HepG2 (cell line): ENCODE results near the gene CCR9. TPM values are rescaled to one million over a fixed set of nuclear protein-coding genes. Genes with fewer than 3 reads are reported as not detected.

Experiments
- ATAC-seq: fragments of 200-7000 bp; cut with Tn5 transposase; 3 replicates; pipeline ENCODE4 v1.9.1; 2020; ENCODE audit warnings: mild to moderate bottlenecking, moderate library complexity
- BruUV-seq: library from RNA; stranded (reverse); fragments of 400-500 nt; replicated peaks from 2 replicates; lab custom pipeline; 2021; lab: Mats Ljungman, UMichigan
- CTCF ChIA-PET: fragments of 300-600 bp; formaldehyde crosslinking; extraction: SDS; loops from one replicate; lab custom pipeline; 2021; ENCODE audit warnings: low total read pairs, inconsistent platforms, low intra/inter-chr PET ratio; lab: Yijun Ruan, JAX
- POLR2A ChIA-PET: fragments of 350-600 bp; sonication (Branson Sonifier 250); formaldehyde crosslinking; loops from one replicate; lab custom pipeline; 2020; ENCODE audit warnings: antibody characterized with exemption, inconsistent platforms; lab: Yijun Ruan, JAX
- DNase-seq: peaks from one replicate; pipeline ENCODE4 v3.0.0-alpha.2; 2015; ENCODE audit warnings: low spot score
- FAIRE-seq: peaks from 3 replicates; lab custom pipeline; 2011; peaks lifted over from hg19 to GRCh38; lab: Jason Lieb, UNC
- H2AFZ ChIP-seq: one replicate; pipeline ENCODE4 v1.6.1; 2011; ENCODE audit warnings: low read length, inconsistent platforms
- H3K27ac ChIP-seq: fragments of 300-600 bp; 3 replicates; pipeline ENCODE4 v1.8.0; 2011; ENCODE audit warnings: mixed run types, mild to moderate bottlenecking, mixed read lengths, low read length, inconsistent platforms; ENCODE audit not compliant: insufficient read depth; ENCODE audit errors: extremely low read length
- H3K27me3 ChIP-seq, 2 experiments: fragments of 200-600 bp in 1 of 2; 2 replicates in 1 of 2; 3 replicates in 1 of 2; pipeline versions ENCODE4 v1.6.0 to v1.8.0; 2011; ENCODE audit warnings: low read length in 2 of 2, mild to moderate bottlenecking in 2 of 2, moderate library complexity in 2 of 2, inconsistent platforms in 1 of 2; ENCODE audit not compliant: insufficient read depth in 2 of 2, control insufficient read depth in 1 of 2
- H3K36me3 ChIP-seq, 2 experiments: fragments of 200-600 bp in 1 of 2; replicated peaks in 1 of 2; 2 replicates in 1 of 2; 3 replicates in 1 of 2; pipeline versions ENCODE4 v1.5.1 to v1.8.0; 2011; ENCODE audit warnings: low read length in 2 of 2, inconsistent platforms in 1 of 2; ENCODE audit not compliant: insufficient read depth in 2 of 2, control insufficient read depth in 1 of 2
- H3K4me1 ChIP-seq: 2 replicates; pipeline ENCODE4 v1.5.1; 2012; ENCODE audit warnings: low read length, inconsistent platforms; ENCODE audit not compliant: insufficient read depth
- H3K4me2 ChIP-seq: 2 replicates; pipeline ENCODE4 v1.6.0; 2011; ENCODE audit warnings: low read depth, low read length, inconsistent platforms
- H3K4me3 ChIP-seq, 3 experiments: fragments of 200-600 bp in 1 of 3; sonication (generic), shearing (Covaris generic) in 1 of 3; replicated peaks in 1 of 3; 2 replicates each; pipeline ENCODE4 v1.5.1; 2011 to 2016; ENCODE audit warnings: low read length in 3 of 3, inconsistent platforms in 2 of 3, low read depth in 2 of 3, mild to moderate bottlenecking in 2 of 3, control low read depth in 1 of 3, mixed read lengths in 1 of 3; ENCODE audit not compliant: insufficient read depth in 1 of 3
- H3K79me2 ChIP-seq: one replicate; pipeline ENCODE4 v1.6.1; 2011; ENCODE audit warnings: low read length, inconsistent platforms; ENCODE audit not compliant: insufficient read depth
- H3K9ac ChIP-seq: 2 replicates; pipeline ENCODE4 v1.6.0; 2011; ENCODE audit warnings: mild to moderate bottlenecking, low read depth, low read length, inconsistent platforms; ENCODE audit not compliant: insufficient read depth
- H3K9me3 ChIP-seq: 2 replicates; pipeline ENCODE4 v1.5.1; 2012; ENCODE audit warnings: mild to moderate bottlenecking, low read length
- H4K20me1 ChIP-seq: 2 replicates; pipeline ENCODE4 v1.6.0; 2011; ENCODE audit warnings: inconsistent platforms, mild to moderate bottlenecking, low read length, moderate library complexity; ENCODE audit not compliant: insufficient read depth
- CBFB ChIP-seq: sonication (generic); formaldehyde crosslinking; IDR thresholded peaks from 2 replicates; pipeline ENCODE4 v1.4.0; 2020; ENCODE audit warnings: missing genetic modification reagents
- CHCHD3 ChIP-seq: sonication (generic); formaldehyde crosslinking; IDR thresholded peaks from 2 replicates; pipeline ENCODE4 v1.8.0; 2022; ENCODE audit warnings: mild to moderate bottlenecking, missing genetic modification reagents, moderate library complexity
- FOXO1 ChIP-seq: sonication (generic); formaldehyde crosslinking; IDR thresholded peaks from 2 replicates; pipeline ENCODE4 v1.4.0; 2020; ENCODE audit warnings: missing genetic modification reagents
- GFI1 ChIP-seq: sonication (generic); formaldehyde crosslinking; IDR thresholded peaks from 2 replicates; pipeline ENCODE4 v1.5.0; 2020; ENCODE audit warnings: missing genetic modification reagents, mild to moderate bottlenecking, borderline replicate concordance
- IKZF4 ChIP-seq: sonication (generic); formaldehyde crosslinking; IDR thresholded peaks from 2 replicates; pipeline ENCODE4 v1.5.1; 2020; ENCODE audit warnings: borderline replicate concordance, mild to moderate bottlenecking, low read depth, missing genetic modification reagents; ENCODE audit errors: not compliant biosample characterization
- PLRG1 ChIP-seq: fragments of 450-650 bp; conservative IDR thresholded peaks from 2 replicates; pipeline ENCODE4 v1.6.1; 2016
- RNF2 ChIP-seq: fragments of 450-650 bp; conservative IDR thresholded peaks from 2 replicates; pipeline ENCODE4 v1.6.1; 2016; ENCODE audit warnings: low read depth
- RORA ChIP-seq: sonication (generic); formaldehyde crosslinking; IDR thresholded peaks from 2 replicates; pipeline ENCODE4 v1.5.0; 2020; ENCODE audit warnings: mild to moderate bottlenecking, missing genetic modification reagents, moderate library complexity
- U2AF2 ChIP-seq: fragments of 200-400 bp; formaldehyde crosslinking; IDR thresholded peaks from 2 replicates; pipeline ENCODE4 v1.6.1; 2017; ENCODE audit warnings: low read depth, mild to moderate bottlenecking, low read length
- ZNF136 ChIP-seq: sonication (generic); formaldehyde crosslinking; IDR thresholded peaks from 2 replicates; pipeline ENCODE4 v1.8.1; 2022; ENCODE audit warnings: low read depth, mild to moderate bottlenecking, moderate library complexity, missing genetic modification reagents
- ZNF337 ChIP-seq: sonication (generic); formaldehyde crosslinking; IDR thresholded peaks from 2 replicates; pipeline ENCODE4 v1.5.1; 2020; ENCODE audit warnings: missing genetic modification reagents, low read depth, mild to moderate bottlenecking, borderline replicate concordance
- ZNF546 ChIP-seq: sonication (generic); formaldehyde crosslinking; conservative IDR thresholded peaks from 2 replicates; pipeline ENCODE4 v1.8.1; 2023; ENCODE audit warnings: mild to moderate bottlenecking, missing genetic modification reagents
- ZNF678 ChIP-seq: sonication (generic); formaldehyde crosslinking; IDR thresholded peaks from 2 replicates; pipeline ENCODE4 v1.4.0; 2020; ENCODE audit warnings: mild to moderate bottlenecking, missing genetic modification reagents
- WGBS: methylation state at CpG from one replicate; pipeline ENCODE4 v1.1.6; 2017; ENCODE audit warnings: low lambda C conversion rate; 5-methylcytosine and 5-hydroxymethylcytosine counted together
- in situ Hi-C: cut with HindIII; loops from 2 replicates; pipeline ENCODE4 v1.10.0; 2017; ENCODE audit warnings: low pct_unique_long_range_greater_than_20kb; ENCODE audit not compliant: extremely low pct_ligation_motif_present
- intact Hi-C: fragments of 100-400 bp; cut with micrococcal nuclease; formaldehyde crosslinking; loops from one replicate; pipeline ENCODE4 v1.10.0; 2022; ENCODE audit not compliant: unreplicated experiment
- polyA plus RNA-seq, 8 experiments: library from polyadenylated mRNA; depleted of rRNA in 3 of 8; stranded (reverse) in 7 of 8; unstranded in 1 of 8; fragments of >200 nt; fragmentation: Illumina TruSeq in 4 of 8; extraction: Trizol in 4 of 8; gene quantifications; 2 replicates each; pipeline versions ENCODE4 v1.2.1 to v1.2.3, GENCODE V29; 2011 to 2016; ENCODE audit warnings: low read depth in 4 of 8, missing spikeins in 1 of 8, mixed read lengths in 1 of 8; ENCODE audit not compliant: insufficient read depth in 1 of 8
- total RNA-seq, 5 experiments: library from RNA; depleted of rRNA; stranded (reverse); fragments of >200 nt; fragmentation: Illumina TruSeq; extraction: Trizol; gene quantifications; 2 replicates each; pipeline ENCODE4 v1.2.3, GENCODE V29; 2016; ENCODE audit warnings: low read depth in 1 of 5
- TF ChIP-seq, protein P1 (sequence below): IDR thresholded peaks from 2 replicates; pipeline ENCODE4 v1.6.1; 2016; ENCODE audit warnings: missing compliant biosample characterization, missing genetic modification reagents, borderline replicate concordance
- TF ChIP-seq, protein P2 (sequence below): IDR thresholded peaks from 2 replicates; pipeline ENCODE4 v1.6.1; 2012; ENCODE audit warnings: inconsistent platforms
- TF ChIP-seq, protein P3 (sequence below): sonication (generic); formaldehyde crosslinking; IDR thresholded peaks from 2 replicates; pipeline ENCODE4 v1.4.0; 2020; ENCODE audit warnings: missing genetic modification reagents, borderline replicate concordance

CCR9 gene
- total and polyA plus RNA-seq, 2 of the 13 experiments (the other 11 are each of a cell fraction or from before 2014, with no cell fraction given), result not detected

DNA sequence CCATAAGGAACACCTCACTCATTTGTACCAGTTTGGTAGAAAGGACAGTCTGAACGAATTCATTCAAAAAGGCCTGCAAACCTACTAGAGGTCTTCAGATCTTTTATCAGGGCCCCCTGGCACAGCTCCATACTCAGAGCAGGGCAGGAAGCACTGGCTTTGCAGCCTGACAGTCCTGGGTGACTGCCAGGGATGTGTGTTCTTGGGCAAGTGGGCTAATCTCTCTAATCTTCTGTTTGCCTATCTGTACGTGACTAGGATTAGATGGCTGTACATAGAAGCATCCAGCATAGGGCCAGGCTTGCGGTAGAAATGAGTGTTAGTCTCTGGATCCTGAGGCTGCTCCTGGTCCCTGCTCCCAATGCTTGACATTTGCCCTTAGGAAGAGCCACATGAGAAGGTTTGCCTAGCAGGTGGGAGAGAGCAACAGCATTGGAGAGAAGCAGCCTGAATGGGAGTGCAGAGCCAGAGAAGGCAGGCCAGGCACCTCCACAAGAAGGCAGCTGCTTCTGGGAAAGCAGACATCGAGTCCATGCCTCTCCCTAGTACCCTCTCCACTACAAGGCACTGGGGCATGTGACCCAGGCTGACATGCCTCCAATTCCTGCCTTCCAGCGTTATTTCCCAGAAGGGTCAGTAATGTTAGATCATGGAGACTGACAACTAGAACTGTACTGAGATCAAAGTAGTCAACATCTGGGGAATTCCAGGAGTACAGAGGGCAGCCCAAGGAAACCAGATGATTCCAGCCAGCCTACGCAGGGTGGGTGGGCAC is 55.9 kb downstream of the CCR9 start:
- Histone ChIP-seq H2AFZ (no peak overlapping the region), H3K4me1 (no peaks in the 10 kb centered on the region), H3K9ac (no peak overlapping the region), H3K4me2 (no peak overlapping the region), H4K20me1 (no peaks in the 10 kb centered on the region), H3K36me3 (peaks cover 6 to 30% of the 10 kb centered on the region in 2 experiments; a peak in 4 of 5 replicates), H3K27ac (no peak overlapping the region), H3K79me2 (no peaks in the 10 kb centered on the region), H3K9me3 (no peaks in the 10 kb centered on the region), H3K4me3 (no peak overlapping the region), H3K27me3 (no peaks in the 10 kb centered on the region)
- ChIA-PET CTCF (no interaction called here), POLR2A (no interaction called here)
- in situ Hi-C loops (no loop called here), intact Hi-C loops (no loop called here)
- no peak for ATAC-seq
- no peak for DNase-seq
- no peak for TF ChIP-seq RNF2
- TF ChIP-seq ZNF546, result no peak
- no peak for TF ChIP-seq RORA (CRISPR knock-in tag)
- WGBS, result 69% methylated on average over 4 of the region's 6 CpGs
- FAIRE-seq, result no peak
- no TSS peak for BruUV-seq

DNA sequence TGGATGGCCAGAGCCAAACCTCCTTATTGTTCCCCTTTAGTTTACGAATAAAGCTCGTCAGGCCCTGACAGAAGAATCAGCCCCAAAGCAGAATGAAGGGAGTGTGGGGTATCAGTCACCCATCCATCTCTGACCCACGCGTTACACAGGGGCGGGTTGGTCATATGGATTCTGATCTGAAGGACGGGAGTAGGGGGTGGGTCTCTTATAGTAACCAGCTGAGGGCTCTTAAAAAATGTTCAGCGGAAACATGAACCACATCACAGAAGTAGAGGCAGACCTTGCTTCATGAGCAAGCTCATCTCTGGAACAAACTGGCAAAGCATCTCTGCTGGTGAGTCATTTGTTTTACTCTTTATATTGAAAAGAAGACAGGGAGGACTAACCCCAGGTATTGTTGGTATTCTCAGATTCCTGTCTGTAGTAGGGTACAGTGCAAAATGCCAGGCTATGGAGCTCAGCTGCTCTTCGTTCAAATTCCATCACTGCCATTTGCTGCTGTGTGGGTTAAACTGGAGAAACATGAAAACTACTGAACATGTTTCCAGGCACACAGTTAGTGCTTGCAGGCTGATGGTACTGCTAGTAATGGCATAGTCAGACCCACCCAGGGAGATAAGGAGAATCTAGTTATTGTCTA is 57.0 kb downstream of the CCR9 start, which contains the start of gene CXCR6:
TSS of gene CXCR6 (plus strand) at position 258 of the 640 bp plus-strand sequence. CDS start 3,018 bp downstream, outside the sequence.
- Histone ChIP-seq H3K79me2 (no peaks in the 10 kb centered on the region), H3K36me3 (peaks cover 7 to 34% of the 10 kb centered on the region in 2 experiments; a peak in 4 of 5 replicates), H3K27me3 (no peaks in the 10 kb centered on the region), H4K20me1 (no peaks in the 10 kb centered on the region), H2AFZ (no peak within 1 kb of the TSS), H3K4me3 (no peak within 1 kb of the TSS), H3K9ac (no peak within 1 kb of the TSS), H3K4me2 (no peak within 1 kb of the TSS), H3K9me3 (no peaks in the 10 kb centered on the region), H3K4me1 (no peaks in the 10 kb centered on the region), H3K27ac (no peak within 1 kb of the TSS)
- ATAC-seq (no peak), DNase-seq (no peak), FAIRE-seq (no peak)
- ChIA-PET CTCF (no interaction called here), POLR2A (no interaction called here)
- no TSS peak for BruUV-seq
- 99% methylated on average over 8 of the region's 8 CpGs for WGBS
- in situ Hi-C loops (no loop called here), intact Hi-C loops (no loop called here)
- TF ChIP-seq U2AF2, result no peak
- TF ChIP-seq, protein P1, sequence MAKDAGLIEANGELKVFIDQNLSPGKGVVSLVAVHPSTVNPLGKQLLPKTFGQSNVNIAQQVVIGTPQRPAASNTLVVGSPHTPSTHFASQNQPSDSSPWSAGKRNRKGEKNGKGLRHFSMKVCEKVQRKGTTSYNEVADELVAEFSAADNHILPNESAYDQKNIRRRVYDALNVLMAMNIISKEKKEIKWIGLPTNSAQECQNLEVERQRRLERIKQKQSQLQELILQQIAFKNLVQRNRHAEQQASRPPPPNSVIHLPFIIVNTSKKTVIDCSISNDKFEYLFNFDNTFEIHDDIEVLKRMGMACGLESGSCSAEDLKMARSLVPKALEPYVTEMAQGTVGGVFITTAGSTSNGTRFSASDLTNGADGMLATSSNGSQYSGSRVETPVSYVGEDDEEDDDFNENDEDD, result no peak
- no peak for TF ChIP-seq ZNF678 (CRISPR knock-in tag)
- TF ChIP-seq, protein P2, sequence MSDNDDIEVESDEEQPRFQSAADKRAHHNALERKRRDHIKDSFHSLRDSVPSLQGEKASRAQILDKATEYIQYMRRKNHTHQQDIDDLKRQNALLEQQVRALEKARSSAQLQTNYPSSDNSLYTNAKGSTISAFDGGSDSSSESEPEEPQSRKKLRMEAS, result no peak
- TF ChIP-seq CHCHD3, result no peak
- TF ChIP-seq, protein P3, sequence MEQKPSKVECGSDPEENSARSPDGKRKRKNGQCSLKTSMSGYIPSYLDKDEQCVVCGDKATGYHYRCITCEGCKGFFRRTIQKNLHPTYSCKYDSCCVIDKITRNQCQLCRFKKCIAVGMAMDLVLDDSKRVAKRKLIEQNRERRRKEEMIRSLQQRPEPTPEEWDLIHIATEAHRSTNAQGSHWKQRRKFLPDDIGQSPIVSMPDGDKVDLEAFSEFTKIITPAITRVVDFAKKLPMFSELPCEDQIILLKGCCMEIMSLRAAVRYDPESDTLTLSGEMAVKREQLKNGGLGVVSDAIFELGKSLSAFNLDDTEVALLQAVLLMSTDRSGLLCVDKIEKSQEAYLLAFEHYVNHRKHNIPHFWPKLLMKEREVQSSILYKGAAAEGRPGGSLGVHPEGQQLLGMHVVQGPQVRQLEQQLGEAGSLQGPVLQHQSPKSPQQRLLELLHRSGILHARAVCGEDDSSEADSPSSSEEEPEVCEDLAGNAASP (CRISPR knock-in tag), result no peak
- no peak for TF ChIP-seq IKZF4 (CRISPR knock-in tag)
- TF ChIP-seq FOXO1, result no peak
- TF ChIP-seq PLRG1, result no peak
- TF ChIP-seq GFI1 (CRISPR knock-in tag), result no peak
- TF ChIP-seq ZNF337 (CRISPR knock-in tag), result no peak
- TF ChIP-seq CBFB, result no peak
- no peak for TF ChIP-seq ZNF136 (CRISPR knock-in tag)
